H1 (cell line): ENCODE measurements around the gene ABCG8. TPM values are rescaled to one million over a fixed set of nuclear protein-coding genes. Genes with fewer than 3 reads are reported as not detected.

ENCODE experiments used
- CTCF ChIA-PET: fragments of 300-600 bp; sonication (Branson Sonifier 250); formaldehyde crosslinking; loops from one replicate; lab custom pipeline; 2021; ENCODE audit not compliant: partially characterized antibody; lab: Charles Lee
- POLR2A ChIA-PET: fragments of 300-600 bp; sonication (Branson Sonifier 250); formaldehyde crosslinking; loops from one replicate; lab custom pipeline; 2021; ENCODE audit warnings: inconsistent platforms; ENCODE audit not compliant: partially characterized antibody; lab: Charles Lee
- DNase-seq, 2 experiments: peaks; one replicate each; pipeline versions ENCODE4 v3.0.0 to v3.0.0-alpha.2; 2010 to 2022; ENCODE audit warnings: low spot score in 2 of 2, low read depth in 1 of 2, mixed read lengths in 1 of 2
- FAIRE-seq: peaks from 2 replicates; lab custom pipeline; 2011; peaks lifted over from hg19 to GRCh38; lab: Jason Lieb, UNC
- H2AFZ ChIP-seq: 2 replicates; pipeline ENCODE4 v1.8.1; 2012; ENCODE audit warnings: low read length, inconsistent platforms
- H2AK5ac ChIP-seq: 2 replicates; pipeline ENCODE4 v1.6.1; 2013; ENCODE audit warnings: low read depth, low read length
- H2BK120ac ChIP-seq: replicated peaks from 2 replicates; pipeline ENCODE3; 2013; ENCODE audit warnings: low read depth, low read length, inconsistent platforms
- H2BK12ac ChIP-seq: 2 replicates; pipeline ENCODE4 v1.6.1; 2013; ENCODE audit warnings: low read depth, low read length
- H2BK15ac ChIP-seq: 2 replicates; pipeline ENCODE4 v1.6.1; 2013; ENCODE audit warnings: low read length
- H2BK20ac ChIP-seq: 2 replicates; pipeline ENCODE4 v1.6.1; 2013; ENCODE audit warnings: low read length
- H2BK5ac ChIP-seq: 2 replicates; pipeline ENCODE4 v1.6.1; 2013; ENCODE audit warnings: low read depth, low read length
- H3K14ac ChIP-seq: 2 replicates; pipeline ENCODE4 v1.6.1; 2013; ENCODE audit warnings: inconsistent platforms; ENCODE audit not compliant: insufficient read length
- H3K18ac ChIP-seq: 2 replicates; pipeline ENCODE4 v1.6.1; 2013; ENCODE audit warnings: low read length; ENCODE audit errors: extremely low read depth
- H3K23ac ChIP-seq: 2 replicates; pipeline ENCODE4 v1.6.1; 2013; ENCODE audit warnings: inconsistent platforms; ENCODE audit not compliant: insufficient read length
- H3K23me2 ChIP-seq: 2 replicates; pipeline ENCODE4 v1.6.1; 2013; ENCODE audit warnings: low read depth, low read length
- H3K27ac ChIP-seq: 2 replicates; pipeline ENCODE4 v1.6.1; 2011; ENCODE audit warnings: low read depth, low read length, inconsistent platforms
- H3K27me3 ChIP-seq, 4 experiments: replicated peaks in 1 of 4; 1 replicate in 1 of 4; 2 replicates in 3 of 4; pipeline versions ENCODE4 v1.6.1 to v1.8.1; 2011 to 2013; ENCODE audit warnings: low read length in 3 of 4, mild to moderate bottlenecking in 3 of 4, inconsistent platforms in 2 of 4, mixed read lengths in 2 of 4, moderate library complexity in 1 of 4; ENCODE audit not compliant: control insufficient read depth in 3 of 4, insufficient read depth in 3 of 4; ENCODE audit errors: extremely low read depth in 1 of 4
- H3K36me3 ChIP-seq, 4 experiments: 2 replicates each; pipeline versions ENCODE4 v1.6.1 to v1.8.1; 2011 to 2013; ENCODE audit warnings: mild to moderate bottlenecking in 4 of 4, low read length in 3 of 4, moderate library complexity in 2 of 4, control low read depth in 1 of 4, inconsistent platforms in 1 of 4; ENCODE audit not compliant: insufficient read depth in 4 of 4, control insufficient read depth in 2 of 4
- H3K4ac ChIP-seq: replicated peaks from 2 replicates; pipeline ENCODE3; 2013; ENCODE audit warnings: low read length, low read depth, mixed read lengths, inconsistent platforms; ENCODE audit not compliant: insufficient read length
- H3K4me1 ChIP-seq, 4 experiments: replicated peaks in 1 of 4; 1 replicate in 1 of 4; 2 replicates in 3 of 4; pipeline versions ENCODE4 v1.6.1 to v1.8.1; 2011 to 2013; ENCODE audit warnings: low read length in 3 of 4, inconsistent platforms in 2 of 4, mixed read lengths in 1 of 4; ENCODE audit not compliant: insufficient read depth in 4 of 4, control insufficient read depth in 3 of 4
- H3K4me2 ChIP-seq, 2 experiments: 2 replicates each; pipeline versions ENCODE4 v1.6.1 to v1.8.1; 2011 to 2013; ENCODE audit warnings: low read depth in 2 of 2, low read length in 2 of 2, control low read depth in 1 of 2, inconsistent platforms in 1 of 2, mild to moderate bottlenecking in 1 of 2; ENCODE audit not compliant: insufficient read depth in 1 of 2
- H3K4me3 ChIP-seq, 4 experiments: fragments of 200-600, 300-600 bp in 1 of 4; sonication (generic), shearing (Covaris generic), sonication (Bioruptor Twin) in 1 of 4; 2 replicates each; pipeline versions ENCODE4 v1.5.1 to v1.8.1; 2011 to 2016; ENCODE audit warnings: low read length in 4 of 4, low read depth in 3 of 4, control low read depth in 2 of 4, inconsistent platforms in 2 of 4, mild to moderate bottlenecking in 2 of 4, mixed read lengths in 1 of 4, moderate library complexity in 1 of 4; ENCODE audit not compliant: insufficient read depth in 2 of 4; ENCODE audit errors: extremely low read depth in 1 of 4
- H3K56ac ChIP-seq: replicated peaks from 2 replicates; pipeline ENCODE3; 2013; ENCODE audit warnings: low read depth, mild to moderate bottlenecking, mixed read lengths, low read length, inconsistent platforms; ENCODE audit not compliant: insufficient read length
- H3K79me1 ChIP-seq: 2 replicates; pipeline ENCODE4 v1.6.1; 2013; ENCODE audit warnings: low read depth, low read length, control low read depth
- H3K79me2 ChIP-seq, 2 experiments: 2 replicates each; pipeline versions ENCODE4 v1.6.1 to v1.8.1; 2012 to 2013; ENCODE audit warnings: low read length in 2 of 2, mild to moderate bottlenecking in 2 of 2, inconsistent platforms in 1 of 2; ENCODE audit not compliant: insufficient read depth in 2 of 2, control insufficient read depth in 1 of 2
- H3K9ac ChIP-seq, 4 experiments: replicated peaks in 1 of 4; 1 replicate in 1 of 4; 2 replicates in 3 of 4; pipeline versions ENCODE4 v1.6.1 to v1.8.1; 2011 to 2013; ENCODE audit warnings: low read depth in 3 of 4, low read length in 3 of 4, control low read depth in 2 of 4, mild to moderate bottlenecking in 2 of 4, moderate library complexity in 2 of 4, inconsistent platforms in 1 of 4; ENCODE audit errors: extremely low read depth in 1 of 4
- H3K9me3 ChIP-seq, 2 experiments: 2 replicates each; pipeline versions ENCODE4 v1.6.1 to v1.8.1; 2012 to 2013; ENCODE audit warnings: mild to moderate bottlenecking in 2 of 2, moderate library complexity in 2 of 2, control low read depth in 1 of 2, inconsistent platforms in 1 of 2, low read depth in 1 of 2, low read length in 1 of 2, mixed read lengths in 1 of 2; ENCODE audit not compliant: insufficient read depth in 2 of 2
- H4K20me1 ChIP-seq, 2 experiments: replicated peaks in 1 of 2; 2 replicates each; pipeline versions ENCODE3 to v1.8.1; 2011 to 2013; ENCODE audit warnings: inconsistent platforms in 2 of 2, low read length in 2 of 2, mild to moderate bottlenecking in 1 of 2; ENCODE audit not compliant: insufficient read depth in 2 of 2, control insufficient read depth in 1 of 2
- H4K5ac ChIP-seq: 2 replicates; pipeline ENCODE4 v1.6.1; 2013; ENCODE audit warnings: low read length, low read depth, mixed read lengths, inconsistent platforms; ENCODE audit not compliant: insufficient read length
- H4K8ac ChIP-seq: 2 replicates; pipeline ENCODE4 v1.8.0; 2013; ENCODE audit warnings: mild to moderate bottlenecking, moderate library complexity, low read length, inconsistent platforms; ENCODE audit not compliant: insufficient read depth; ENCODE audit errors: extremely low read depth
- H4K91ac ChIP-seq: replicated peaks from 2 replicates; pipeline ENCODE3; 2013; ENCODE audit warnings: low read length, mixed read lengths, inconsistent platforms; ENCODE audit not compliant: insufficient read length
- CBX5 ChIP-seq: fragments of 300-800, 300-1000 bp; sonication (generic); IDR thresholded peaks from 2 replicates; pipeline ENCODE4 v1.7.1; 2016; ENCODE audit warnings: antibody characterized with exemption, low read length, low read depth
- CHD1 ChIP-seq: IDR thresholded peaks from 2 replicates; pipeline ENCODE4 v1.6.1; 2012; ENCODE audit warnings: low read depth, low read length, improper control_type of control experiment
- CHD2 ChIP-seq: IDR thresholded peaks from 2 replicates; pipeline ENCODE4 v1.6.1; 2012; ENCODE audit warnings: low read length, improper control_type of control experiment
- EGR1 ChIP-seq: IDR thresholded peaks from 2 replicates; pipeline ENCODE4 v1.6.1; 2011; ENCODE audit warnings: low read depth, low read length, borderline replicate concordance
- JUND ChIP-seq: IDR thresholded peaks from 2 replicates; pipeline ENCODE4 v1.6.1; 2011; ENCODE audit warnings: mild to moderate bottlenecking, improper control_type of control experiment, low read length
- KDM1A ChIP-seq: fragments of 200-600, 300-600 bp; sonication (generic); IDR thresholded peaks from 2 replicates; pipeline ENCODE4 v1.7.1; 2016; ENCODE audit warnings: mild to moderate bottlenecking, low read length, borderline replicate concordance
- RAD21 ChIP-seq, 2 experiments: IDR thresholded peaks in 1 of 2; conservative IDR thresholded peaks in 1 of 2; 2 replicates each; pipeline ENCODE4 v1.6.1; 2011; ENCODE audit warnings: low read depth in 2 of 2, low read length in 2 of 2, improper control_type of control experiment in 1 of 2, inconsistent platforms in 1 of 2, mild to moderate bottlenecking in 1 of 2, moderate library complexity in 1 of 2
- RFX5 ChIP-seq: IDR thresholded peaks from 2 replicates; pipeline ENCODE4 v1.6.1; 2011; ENCODE audit warnings: low read depth, low read length, improper control_type of control experiment, borderline replicate concordance
- SAP30 ChIP-seq: fragments of 300-600 bp; sonication (generic); IDR thresholded peaks from 2 replicates; pipeline ENCODE4 v1.7.1; 2012; ENCODE audit warnings: low read length, moderate library complexity, mild to moderate bottlenecking, inconsistent platforms; ENCODE audit not compliant: insufficient read depth, insufficient replicate concordance
- SIN3A ChIP-seq, 2 experiments: IDR thresholded peaks in 1 of 2; conservative IDR thresholded peaks in 1 of 2; 2 replicates each; pipeline ENCODE4 v1.6.1; 2011 to 2012; ENCODE audit warnings: low read length in 2 of 2, improper control_type of control experiment in 1 of 2, low read depth in 1 of 2, mild to moderate bottlenecking in 1 of 2
- SP1 ChIP-seq: IDR thresholded peaks from 2 replicates; pipeline ENCODE4 v1.6.1; 2011; ENCODE audit warnings: low read depth, low read length
- SUZ12 ChIP-seq: fragments of 200-600 bp; sonication (generic); IDR thresholded peaks from 2 replicates; pipeline ENCODE4 v1.6.1; 2012; ENCODE audit warnings: mild to moderate bottlenecking, inconsistent platforms, low read length, moderate library complexity, mixed read lengths
- USF2 ChIP-seq: IDR thresholded peaks from 2 replicates; pipeline ENCODE4 v1.6.1; 2011; ENCODE audit warnings: low read length, improper control_type of control experiment
- WGBS, 2 experiments: shearing (Covaris generic) in 1 of 2; methylation state at CpG; one replicate each; pipeline versions ENCODE4 v1.1.6 to v1.1.7; 2013 to 2015; ENCODE audit warnings: low lambda C conversion rate in 2 of 2, mixed read lengths in 2 of 2, inconsistent platforms in 1 of 2, low coverage in 1 of 2, missing lambda C conversion rate in 1 of 2; ENCODE audit not compliant: insufficient replicate concordance in 2 of 2, insufficient coverage in 1 of 2, insufficient read length in 1 of 2; ENCODE audit errors: extremely low coverage in 1 of 2, missing lambda C conversion rate in 1 of 2; 5-methylcytosine and 5-hydroxymethylcytosine counted together
- polyA plus RNA-seq, 7 experiments: library from polyadenylated mRNA; depleted of rRNA in 3 of 7; stranded (reverse) in 5 of 7; unstranded in 2 of 7; fragments of >200 nt in 5 of 7; fragments of 200-250 nt in 2 of 7; gene quantifications; 1 replicate in 5 of 7; 2 replicates in 1 of 7; 4 replicates in 1 of 7; pipeline versions ENCODE4 v1.2.1 to v1.2.3, GENCODE V29; 2011 to 2013; ENCODE audit warnings: missing spikeins in 2 of 7, mixed read lengths in 2 of 7
- total RNA-seq: library from RNA; stranded (reverse); fragmentation: NEBNext Ultra II Directional; extraction: Animal tissue kit (Norgen Biotek cat#: 25700); gene quantifications from 2 replicates; pipeline ENCODE4 v1.2.1, GENCODE V29; 2021

Gene ABCG8
- total and polyA plus RNA-seq, 2 of the 8 experiments (the other 6 are each of a cell fraction or from before 2014, with no cell fraction given): not detected

GRCh38 chr2:43890855-43891254 is 52.1 kb downstream of the ABCG8 start:
- no peaks in the 10 kb centered on the region for H3K79me2 ChIP-seq
- no peak overlapping the region for H3K14ac ChIP-seq
- H3K4me2 ChIP-seq: no peak overlapping the region
- H3K18ac ChIP-seq: no peak overlapping the region
- no peaks in the 10 kb centered on the region for H3K79me1 ChIP-seq
- H3K23ac ChIP-seq: no peak overlapping the region
- ChIA-PET CTCF (no interaction called here), POLR2A (no interaction called here)
- no peak overlapping the region for H4K5ac ChIP-seq
- no peak overlapping the region for H4K91ac ChIP-seq
- H3K27me3 ChIP-seq: no peaks in the 10 kb centered on the region
- no peak overlapping the region for H2AFZ ChIP-seq
- H2BK120ac ChIP-seq: no peak overlapping the region
- H4K20me1 ChIP-seq: peaks cover 0 to 3% of the 10 kb centered on the region in 2 experiments
- H3K4me1 ChIP-seq: no peaks in the 10 kb centered on the region
- no peak overlapping the region for H2AK5ac ChIP-seq
- H3K27ac ChIP-seq: no peak overlapping the region
- H2BK5ac ChIP-seq: no peak overlapping the region
- no peak overlapping the region for H3K4ac ChIP-seq
- DNase-seq (no peak), FAIRE-seq (no peak)
- H4K8ac ChIP-seq: no peak overlapping the region
- WGBS, 2 experiments: 94% methylated on average over 4 of the region's 4 CpGs; no CpG with 5 or more reads in 1 of the 2 experiments
- no peak overlapping the region for H2BK20ac ChIP-seq
- H2BK12ac ChIP-seq: no peak overlapping the region
- no peak overlapping the region for H3K4me3 ChIP-seq
- no peak overlapping the region for H2BK15ac ChIP-seq
- no peaks in the 10 kb centered on the region for H3K23me2 ChIP-seq
- H3K9ac ChIP-seq: no peak overlapping the region
- H3K36me3 ChIP-seq: peaks cover 31 to 95% (median 69%) of the 10 kb centered on the region in 4 experiments
- no peak overlapping the region for H3K56ac ChIP-seq
- no peaks in the 10 kb centered on the region for H3K9me3 ChIP-seq
- no peak for TF ChIP-seq RFX5
- no peak for TF ChIP-seq USF2
- TF ChIP-seq SIN3A (conservative IDR thresholded peaks at IDR 0.05 in 1 of 2, IDR thresholded peaks at IDR 0.05 in 1 of 2; ENCODE audit: low read depth in 1 of 2, low read length in 2 of 2): no peak
- no peak for TF ChIP-seq CBX5
- TF ChIP-seq SUZ12: no peak
- TF ChIP-seq SAP30: no peak
- TF ChIP-seq EGR1: no peak
- TF ChIP-seq CHD1: no peak
- no peak for TF ChIP-seq SP1
- TF ChIP-seq CHD2: no peak
- no peak for TF ChIP-seq RAD21 (IDR thresholded peaks at IDR 0.05 in 1 of 2, conservative IDR thresholded peaks at IDR 0.05 in 1 of 2; ENCODE audit: low read depth in 2 of 2, low read length in 2 of 2)
- no peak for TF ChIP-seq KDM1A
- no peak for TF ChIP-seq JUND
